GM19035 (cell line): ENCODE data around the gene TRMT11.
"Not testable (repeated sequence)": the region's sequence is repeated elsewhere in the genome, so short reads cannot be mapped to it uniquely, and the experiment has no call there.

Experiments
- ATAC-seq: cut with Tn5 transposase; IDR thresholded peaks from one replicate; pipeline ENCODE4 v1.9.1; 2021; ENCODE audit not compliant: unreplicated experiment

TRMT11 gene

GRCh38 chr6:125956506-125957390 is 29.6 kb upstream of the TRMT11 start, which contains the start of gene HINT3:
Gene HINT3, plus strand, starts transcription at chr6:125956770. Its CDS starts 208 bp downstream, at chr6:125956978.
- ATAC-seq, result peak; percentile 95

- no peak for ATAC-seq
Measured at GRCh38 chr6:125957391-125957693, 29.0 kb upstream of the TRMT11 start.

- ATAC-seq, result no peak
Measured at GRCh38 chr6:125957845-125958244, 28.5 kb upstream of the TRMT11 start.

GRCh38 chr6:125959041-125959440 is 27.3 kb upstream of the TRMT11 start:
- ATAC-seq, result no peak

- no peak for ATAC-seq
Measured at GRCh38 chr6:125961117-125961516, 25.2 kb upstream of the TRMT11 start.

- ATAC-seq, result no peak
Measured at GRCh38 chr6:125962900-125963497, 23.3 kb upstream of the TRMT11 start.

- no peak for ATAC-seq
Measured at GRCh38 chr6:125963817-125964216, 22.5 kb upstream of the TRMT11 start.

- ATAC-seq, result no peak
Measured at GRCh38 chr6:125966569-125966968, 19.8 kb upstream of the TRMT11 start.

GRCh38 chr6:125968493-125968892 is 17.8 kb upstream of the TRMT11 start:
- peak; percentile 60 for ATAC-seq

GRCh38 chr6:125970760-125971159 is 15.6 kb upstream of the TRMT11 start:
- ATAC-seq, result no peak

GRCh38 chr6:125972478-125972877 is 13.9 kb upstream of the TRMT11 start:
- ATAC-seq, result not testable (repeated sequence)

GRCh38 chr6:125974214-125974866 is 12.0 kb upstream of the TRMT11 start:
- ATAC-seq, result peak; percentile 90

GRCh38 chr6:125979101-125979500 is 7.2 kb upstream of the TRMT11 start:
- ATAC-seq, result no peak

GRCh38 chr6:125981571-125982185 is 4.7 kb upstream of the TRMT11 start:
- no peak for ATAC-seq

- ATAC-seq, result no peak
Measured at GRCh38 chr6:125983246-125983945, 2.9 kb upstream of the TRMT11 start.

GRCh38 chr6:125984311-125984710 is 2.0 kb upstream of the TRMT11 start:
- no peak for ATAC-seq

GRCh38 chr6:125985522-125985921 is 818 bp upstream of the TRMT11 start:
- ATAC-seq, result no peak

GRCh38 chr6:125985979-125986300 is 400 bp upstream of the TRMT11 start:
- no peak for ATAC-seq

GRCh38 chr6:125987026-125987617 is 782 bp downstream of the TRMT11 start:
- peak; percentile 35 for ATAC-seq

GRCh38 chr6:125988280-125988679 is 1.9 kb downstream of the TRMT11 start:
- no peak for ATAC-seq

- no peak for ATAC-seq
Measured at GRCh38 chr6:125989631-125990030, 3.3 kb downstream of the TRMT11 start.
